Measurements from ENCODE around the gene GABPB2.

GABPB2 gene

DNA sequence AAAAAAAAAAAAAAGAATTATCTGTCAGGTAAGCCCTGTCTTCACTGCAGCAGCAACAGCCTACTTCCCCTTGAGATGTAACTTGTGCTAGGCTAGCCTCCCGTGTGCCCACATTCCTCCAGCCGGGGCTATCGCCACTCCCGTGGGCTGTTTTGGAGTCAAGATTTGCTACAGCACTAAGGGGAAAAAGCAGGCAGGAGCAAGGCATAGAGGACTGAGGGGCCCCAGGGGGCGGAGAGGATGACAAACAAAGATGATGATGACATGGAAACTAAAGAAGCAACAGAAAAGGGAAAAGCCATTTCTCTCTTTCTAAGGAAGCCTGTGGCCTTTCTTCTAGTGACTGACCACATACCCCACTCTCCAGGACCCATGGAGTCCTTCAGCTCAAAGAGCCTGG, 87.8 kb downstream of the GABPB2 start:
- Histone ChIP-seq H3K9ac (ENCODE audit: low read depth in 1 of 2, low read length in 2 of 2) (no peak overlapping the region), H3K36me3 (ENCODE audit: control insufficient read depth in 1 of 2, insufficient read depth in 2 of 2, low read length in 2 of 2) (peaks cover 16 to 30% of the 10 kb centered on the region in 2 donors), H3K4me1 (ENCODE audit: control insufficient read depth in 1 of 2, insufficient read depth in 2 of 2, low read length in 2 of 2) (peaks cover 3 to 7% of the 10 kb centered on the region in 2 donors), H3K9me3 (ENCODE audit: control insufficient read depth in 1 of 2, low read length in 2 of 2) (no peaks in the 10 kb centered on the region), H3K27me3 (ENCODE audit: control insufficient read depth in 1 of 2, insufficient read depth in 2 of 2, low read length in 2 of 2) (no peaks in the 10 kb centered on the region), H3K4me3 (ENCODE audit: low read depth in 1 of 2, low read length in 2 of 2) (no peak overlapping the region), H3K27ac (ENCODE audit: low read depth, low read length) (no peak overlapping the region)

- H3K4me3 ChIP-seq (ENCODE audit: low read depth in 1 of 2, low read length in 2 of 2): no peak overlapping the region
- peaks cover 16 to 30% of the 10 kb centered on the region in 2 donors for H3K36me3 ChIP-seq (ENCODE audit: control insufficient read depth in 1 of 2, insufficient read depth in 2 of 2, low read length in 2 of 2)
- H3K9me3 ChIP-seq (ENCODE audit: control insufficient read depth in 1 of 2, low read length in 2 of 2): no peaks in the 10 kb centered on the region
- no peaks in the 10 kb centered on the region for H3K27me3 ChIP-seq (ENCODE audit: control insufficient read depth in 1 of 2, insufficient read depth in 2 of 2, low read length in 2 of 2)
- H3K9ac ChIP-seq (ENCODE audit: low read depth in 1 of 2, low read length in 2 of 2): no peak overlapping the region
- no peak overlapping the region for H3K27ac ChIP-seq (ENCODE audit: low read depth, low read length)
- peaks cover 3 to 7% of the 10 kb centered on the region in 2 donors for H3K4me1 ChIP-seq (ENCODE audit: control insufficient read depth in 1 of 2, insufficient read depth in 2 of 2, low read length in 2 of 2)
Measured at GRCh38 chr1:151158751-151159251, 88.2 kb downstream of the GABPB2 start.

GRCh38 chr1:151159373-151159772, 88.8 kb downstream of the GABPB2 start:
- H3K27ac ChIP-seq (ENCODE audit: low read depth, low read length): no peak overlapping the region
- no peaks in the 10 kb centered on the region for H3K27me3 ChIP-seq (ENCODE audit: control insufficient read depth in 1 of 2, insufficient read depth in 2 of 2, low read length in 2 of 2)
- no peak overlapping the region for H3K9ac ChIP-seq (ENCODE audit: low read depth in 1 of 2, low read length in 2 of 2)
- no peaks in the 10 kb centered on the region for H3K9me3 ChIP-seq (ENCODE audit: control insufficient read depth in 1 of 2, low read length in 2 of 2)
- H3K36me3 ChIP-seq (ENCODE audit: control insufficient read depth in 1 of 2, insufficient read depth in 2 of 2, low read length in 2 of 2): peaks cover 16 to 30% of the 10 kb centered on the region in 2 donors
- peaks cover 7 to 8% of the 10 kb centered on the region in 2 donors for H3K4me1 ChIP-seq (ENCODE audit: control insufficient read depth in 1 of 2, insufficient read depth in 2 of 2, low read length in 2 of 2)
- H3K4me3 ChIP-seq (ENCODE audit: low read depth in 1 of 2, low read length in 2 of 2): no peak overlapping the region

DNA sequence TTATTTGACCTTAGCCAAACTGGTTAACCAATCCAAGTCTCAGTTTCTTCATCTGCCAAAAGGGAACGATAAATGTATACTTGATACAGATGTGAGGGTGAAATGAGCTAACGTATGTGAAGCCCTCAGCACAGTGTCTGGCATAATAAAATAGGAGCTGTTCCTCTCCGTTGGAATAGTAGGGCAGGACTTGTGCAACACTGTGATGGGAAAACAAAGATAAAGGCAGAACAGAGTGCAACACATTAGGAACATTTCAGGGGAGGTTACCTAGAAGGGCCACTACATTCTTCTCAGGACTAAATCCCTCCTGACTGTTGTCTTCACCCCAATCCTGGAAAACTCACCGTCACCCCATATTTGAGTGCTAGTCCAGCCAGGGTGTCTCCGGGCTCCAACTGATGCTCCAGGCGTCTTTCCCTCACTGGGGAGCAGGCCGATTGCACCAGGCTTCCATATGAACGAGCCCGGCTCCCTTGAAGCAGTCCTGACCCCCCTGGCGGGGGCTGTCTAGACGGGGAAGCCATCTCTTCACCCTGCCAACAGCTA, 94.2 kb downstream of the GABPB2 start:
- Histone ChIP-seq H3K27ac (ENCODE audit: low read depth, low read length) (peak overlapping the region; percentile 77), H3K9ac (ENCODE audit: low read depth in 1 of 2, low read length in 2 of 2) (peak overlapping the region; percentile 81 to 90), H3K36me3 (ENCODE audit: control insufficient read depth in 1 of 2, insufficient read depth in 2 of 2, low read length in 2 of 2) (peaks cover 11 to 31% of the 10 kb centered on the region in 2 donors), H3K4me3 (ENCODE audit: low read depth in 1 of 2, low read length in 2 of 2) (peak overlapping the region; percentile 97 to 98), H3K4me1 (ENCODE audit: control insufficient read depth in 1 of 2, insufficient read depth in 2 of 2, low read length in 2 of 2) (peaks cover 22 to 23% of the 10 kb centered on the region in 2 donors), H3K27me3 (ENCODE audit: control insufficient read depth in 1 of 2, insufficient read depth in 2 of 2, low read length in 2 of 2) (no peaks in the 10 kb centered on the region), H3K9me3 (ENCODE audit: control insufficient read depth in 1 of 2, low read length in 2 of 2) (no peaks in the 10 kb centered on the region)

DNA sequence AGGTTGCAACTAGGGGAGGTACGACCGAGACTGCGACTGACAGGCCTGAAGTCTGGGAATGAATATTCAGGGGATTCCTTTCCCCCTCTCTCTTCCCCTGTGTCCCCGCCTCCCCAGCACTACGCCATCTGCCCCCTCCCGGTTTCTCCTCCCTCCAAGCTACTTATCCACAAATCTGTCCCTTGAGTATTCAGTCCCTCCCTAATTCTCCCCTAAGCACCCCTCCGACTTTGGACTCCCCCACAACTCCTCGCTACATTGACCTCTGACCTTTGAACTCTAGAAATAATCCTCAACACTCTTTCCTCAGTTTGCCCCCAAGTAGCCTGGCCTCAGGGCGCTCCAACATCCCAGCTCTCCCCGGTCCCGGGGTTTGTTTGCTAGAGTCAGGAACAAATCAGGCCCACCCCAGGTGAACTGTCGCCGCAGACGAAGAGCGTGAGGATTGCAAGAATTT, 94.7 kb downstream of the GABPB2 start:
- H3K9ac ChIP-seq (ENCODE audit: low read depth in 1 of 2, low read length in 2 of 2): peak overlapping the region; percentile 81 to 90
- peak overlapping the region; percentile 97 to 98 for H3K4me3 ChIP-seq (ENCODE audit: low read depth in 1 of 2, low read length in 2 of 2)
- H3K27ac ChIP-seq (ENCODE audit: low read depth, low read length): peak overlapping the region; percentile 77
- H3K27me3 ChIP-seq (ENCODE audit: control insufficient read depth in 1 of 2, insufficient read depth in 2 of 2, low read length in 2 of 2): no peaks in the 10 kb centered on the region
- peaks cover 9 to 35% of the 10 kb centered on the region in 2 donors for H3K36me3 ChIP-seq (ENCODE audit: control insufficient read depth in 1 of 2, insufficient read depth in 2 of 2, low read length in 2 of 2)
- no peaks in the 10 kb centered on the region for H3K9me3 ChIP-seq (ENCODE audit: control insufficient read depth in 1 of 2, low read length in 2 of 2)
- peaks cover 22 to 23% of the 10 kb centered on the region in 2 donors for H3K4me1 ChIP-seq (ENCODE audit: control insufficient read depth in 1 of 2, insufficient read depth in 2 of 2, low read length in 2 of 2)

GRCh38 chr1:151165738-151166504, 95.4 kb downstream of the GABPB2 start, which contains the start of the genes LYSMD1 and SCNM1:
Gene LYSMD1 (minus strand): TSS chr1:151165902. CDS start chr1:151165258, 644 bp downstream.
Gene SCNM1 (plus strand): TSS chr1:151166144. CDS start chr1:151166153, 9 bp downstream.
- H3K4me3 ChIP-seq (ENCODE audit: low read depth in 1 of 2, low read length in 2 of 2): peak within 1 kb of the TSS; percentile 97 to 98
- peak within 1 kb of the TSS; percentile 77 for H3K27ac ChIP-seq (ENCODE audit: low read depth, low read length)
- H3K27me3 ChIP-seq (ENCODE audit: control insufficient read depth in 1 of 2, insufficient read depth in 2 of 2, low read length in 2 of 2): no peaks in the 10 kb centered on the region
- H3K4me1 ChIP-seq (ENCODE audit: control insufficient read depth in 1 of 2, insufficient read depth in 2 of 2, low read length in 2 of 2): peaks cover 22 to 23% of the 10 kb centered on the region in 2 donors
- H3K36me3 ChIP-seq (ENCODE audit: control insufficient read depth in 1 of 2, insufficient read depth in 2 of 2, low read length in 2 of 2): peaks cover 3 to 35% of the 10 kb centered on the region in 2 donors
- H3K9me3 ChIP-seq (ENCODE audit: control insufficient read depth in 1 of 2, low read length in 2 of 2): no peaks in the 10 kb centered on the region
- peak within 1 kb of the TSS; percentile 81 to 90 for H3K9ac ChIP-seq (ENCODE audit: low read depth in 1 of 2, low read length in 2 of 2)

GRCh38 chr1:151166505-151166956, 96.0 kb downstream of the GABPB2 start:
- Histone ChIP-seq H3K9me3 (ENCODE audit: control insufficient read depth in 1 of 2, low read length in 2 of 2) (no peaks in the 10 kb centered on the region), H3K4me3 (ENCODE audit: low read depth in 1 of 2, low read length in 2 of 2) (peak overlapping the region; percentile 97 to 98), H3K9ac (ENCODE audit: low read depth in 1 of 2, low read length in 2 of 2) (peak overlapping the region; percentile 81 to 88), H3K27ac (ENCODE audit: low read depth, low read length) (no peak overlapping the region), H3K4me1 (ENCODE audit: control insufficient read depth in 1 of 2, insufficient read depth in 2 of 2, low read length in 2 of 2) (peaks cover 22 to 23% of the 10 kb centered on the region in 2 donors), H3K27me3 (ENCODE audit: control insufficient read depth in 1 of 2, insufficient read depth in 2 of 2, low read length in 2 of 2) (no peaks in the 10 kb centered on the region), H3K36me3 (ENCODE audit: control insufficient read depth in 1 of 2, insufficient read depth in 2 of 2, low read length in 2 of 2) (peaks cover 3 to 38% of the 10 kb centered on the region in 2 donors)

DNA sequence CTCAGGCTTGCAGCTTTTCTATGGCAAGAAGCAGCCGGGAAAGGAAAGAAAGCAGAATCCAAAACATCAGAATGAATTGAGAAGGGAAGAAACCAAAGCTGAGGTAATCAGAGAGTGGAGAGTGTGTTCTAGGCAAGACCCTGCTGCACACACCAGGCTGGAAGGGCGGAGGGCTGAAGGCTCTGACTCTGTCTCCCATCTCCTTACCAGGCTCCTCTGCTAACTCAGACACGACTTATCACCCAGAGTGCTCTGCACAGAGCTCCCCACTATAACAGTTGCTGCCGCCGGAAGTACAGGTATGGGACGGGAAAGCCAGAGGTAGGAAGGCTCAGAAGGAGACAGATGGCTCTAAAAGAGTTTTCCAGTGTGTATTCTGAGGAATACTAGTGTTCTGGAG, 96.6 kb downstream of the GABPB2 start:
- peaks cover 3 to 35% of the 10 kb centered on the region in 2 donors for H3K36me3 ChIP-seq (ENCODE audit: control insufficient read depth in 1 of 2, insufficient read depth in 2 of 2, low read length in 2 of 2)
- peak overlapping the region in 1 of 2 donors; percentile 81 for H3K9ac ChIP-seq (ENCODE audit: low read depth in 1 of 2, low read length in 2 of 2)

GRCh38 chr1:151171190-151171589, 100.6 kb downstream of the GABPB2 start:
- Histone ChIP-seq H3K9ac (ENCODE audit: low read depth in 1 of 2, low read length in 2 of 2) (no peak overlapping the region), H3K9me3 (ENCODE audit: control insufficient read depth in 1 of 2, low read length in 2 of 2) (no peaks in the 10 kb centered on the region), H3K4me1 (ENCODE audit: control insufficient read depth in 1 of 2, insufficient read depth in 2 of 2, low read length in 2 of 2) (peaks cover 8 to 9% of the 10 kb centered on the region in 2 donors), H3K4me3 (ENCODE audit: low read depth in 1 of 2, low read length in 2 of 2) (no peak overlapping the region), H3K27me3 (ENCODE audit: control insufficient read depth in 1 of 2, insufficient read depth in 2 of 2, low read length in 2 of 2) (no peaks in the 10 kb centered on the region), H3K36me3 (ENCODE audit: control insufficient read depth in 1 of 2, insufficient read depth in 2 of 2, low read length in 2 of 2) (peaks cover 17 to 63% of the 10 kb centered on the region in 2 donors), H3K27ac (ENCODE audit: low read depth, low read length) (no peak overlapping the region)

More for the DNA sequence above, 96.6 kb downstream of the GABPB2 start:
- H3K27me3 ChIP-seq (ENCODE audit: control insufficient read depth in 1 of 2, insufficient read depth in 2 of 2, low read length in 2 of 2): no peaks in the 10 kb centered on the region
- H3K9me3 ChIP-seq (ENCODE audit: control insufficient read depth in 1 of 2, low read length in 2 of 2): no peaks in the 10 kb centered on the region
- H3K27ac ChIP-seq (ENCODE audit: low read depth, low read length): no peak overlapping the region
- peak overlapping the region; percentile 97 to 98 for H3K4me3 ChIP-seq (ENCODE audit: low read depth in 1 of 2, low read length in 2 of 2)
- peaks cover 22 to 23% of the 10 kb centered on the region in 2 donors for H3K4me1 ChIP-seq (ENCODE audit: control insufficient read depth in 1 of 2, insufficient read depth in 2 of 2, low read length in 2 of 2)

Measured in duodenal mucosa (tissue), 2 donors.